ENCODE data around the gene PPIG.
"Not testable (repeated sequence)": the region's sequence is repeated elsewhere in the genome, so short reads cannot be mapped to it uniquely, and the experiment has no call there.

Gene PPIG

DNA sequence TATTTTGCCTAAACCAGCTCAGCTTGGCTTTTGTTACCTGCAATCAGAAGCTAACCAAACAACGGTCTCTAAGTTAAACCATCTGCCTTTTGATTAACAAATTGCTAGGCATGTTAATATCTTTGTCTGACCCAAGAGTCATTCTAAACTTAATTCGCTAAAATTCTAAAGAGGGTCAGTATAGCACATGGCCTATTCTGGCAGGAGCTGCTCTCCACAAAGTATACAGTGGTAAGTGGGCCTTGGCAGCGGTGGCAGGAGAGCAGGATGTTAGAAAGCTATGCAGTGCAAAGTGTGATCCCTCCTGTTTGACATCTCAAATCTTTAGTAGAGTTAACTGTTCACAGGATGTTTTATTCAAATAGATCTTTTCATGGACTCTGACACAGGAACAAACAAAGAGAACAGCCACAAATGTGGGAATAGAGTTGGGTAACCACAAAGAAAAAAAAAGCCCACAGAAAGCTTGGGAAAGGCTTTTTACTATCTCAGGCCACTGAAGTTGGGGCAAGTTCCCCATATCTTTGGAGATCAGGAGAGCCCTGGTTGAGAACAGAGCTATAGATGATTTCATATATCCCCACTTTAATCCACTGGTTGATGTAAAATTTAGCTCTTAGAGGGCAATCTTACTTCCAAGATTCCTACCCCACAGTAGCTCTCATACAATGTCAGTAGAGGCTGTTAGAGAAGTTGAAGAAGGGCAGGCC lies 99.4 kb downstream of the PPIG start:
- ChIA-PET CTCF (interaction anchor here (1.6 kb wide), 1 partner anchor 9 kb away, joined by 3 read pairs; no protein-coding TSS in a partner anchor), POLR2A (no interaction called here)
- DNase-seq (ENCODE audit: low read depth, low spot score), result no peak
- TF ChIP-seq, protein P1, sequence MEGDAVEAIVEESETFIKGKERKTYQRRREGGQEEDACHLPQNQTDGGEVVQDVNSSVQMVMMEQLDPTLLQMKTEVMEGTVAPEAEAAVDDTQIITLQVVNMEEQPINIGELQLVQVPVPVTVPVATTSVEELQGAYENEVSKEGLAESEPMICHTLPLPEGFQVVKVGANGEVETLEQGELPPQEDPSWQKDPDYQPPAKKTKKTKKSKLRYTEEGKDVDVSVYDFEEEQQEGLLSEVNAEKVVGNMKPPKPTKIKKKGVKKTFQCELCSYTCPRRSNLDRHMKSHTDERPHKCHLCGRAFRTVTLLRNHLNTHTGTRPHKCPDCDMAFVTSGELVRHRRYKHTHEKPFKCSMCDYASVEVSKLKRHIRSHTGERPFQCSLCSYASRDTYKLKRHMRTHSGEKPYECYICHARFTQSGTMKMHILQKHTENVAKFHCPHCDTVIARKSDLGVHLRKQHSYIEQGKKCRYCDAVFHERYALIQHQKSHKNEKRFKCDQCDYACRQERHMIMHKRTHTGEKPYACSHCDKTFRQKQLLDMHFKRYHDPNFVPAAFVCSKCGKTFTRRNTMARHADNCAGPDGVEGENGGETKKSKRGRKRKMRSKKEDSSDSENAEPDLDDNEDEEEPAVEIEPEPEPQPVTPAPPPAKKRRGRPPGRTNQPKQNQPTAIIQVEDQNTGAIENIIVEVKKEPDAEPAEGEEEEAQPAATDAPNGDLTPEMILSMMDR (IDR thresholded peaks at IDR 0.05; ENCODE audit: insufficient read depth, low read length, missing control alignments), result no peak
- H3K4me3 ChIP-seq (ENCODE audit: low read depth, low read length), result no peak overlapping the region

DNA sequence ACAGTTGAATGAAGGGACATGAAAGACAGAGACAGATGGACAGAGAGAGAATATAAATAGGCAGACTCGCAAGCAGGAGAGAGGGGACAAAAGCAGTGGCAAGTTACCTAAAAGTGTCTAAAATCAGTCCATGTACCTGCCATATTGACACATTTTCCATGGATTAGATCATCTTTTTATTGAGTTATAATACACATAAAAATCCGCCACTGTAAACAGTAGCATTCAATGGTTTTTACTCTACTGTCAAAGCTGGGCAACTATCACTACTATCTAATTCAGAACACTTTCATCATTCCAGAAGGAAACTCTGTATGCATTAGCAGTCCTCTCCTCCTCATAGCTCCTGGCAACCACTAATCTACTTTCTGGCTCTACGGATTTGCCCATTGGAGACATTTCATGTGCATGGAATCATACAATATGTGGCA lies 100.0 kb downstream of the PPIG start:
- TF ChIP-seq, protein P1 (IDR thresholded peaks at IDR 0.05; ENCODE audit: insufficient read depth, low read length, missing control alignments), result no peak
- POLR2A ChIA-PET, result no interaction called here
- no peak for DNase-seq (ENCODE audit: low read depth, low spot score)
- no peak overlapping the region for H3K4me3 ChIP-seq (ENCODE audit: low read depth, low read length)
- CTCF ChIA-PET, result interaction anchor here (1.6 kb wide), 1 partner anchor 9 kb away, joined by 3 read pairs; no protein-coding TSS in a partner anchor

GRCh38 chr2:169684712-169685111 lies 100.6 kb downstream of the PPIG start:
- POLR2A ChIA-PET; H3K4me3 ChIP-seq (ENCODE audit: low read depth, low read length); DNase-seq (ENCODE audit: low read depth, low spot score): not testable (repeated sequence)
- CTCF ChIA-PET, result interaction anchor here (1.6 kb wide), 1 partner anchor 10 kb away, joined by 3 read pairs; no protein-coding TSS in a partner anchor

GRCh38 chr2:169686825-169687224 lies 102.7 kb downstream of the PPIG start:
- H3K4me3 ChIP-seq (ENCODE audit: low read depth, low read length); POLR2A ChIA-PET; DNase-seq (ENCODE audit: low read depth, low spot score): not testable (repeated sequence)
- CTCF ChIA-PET, result interaction anchor here (1.5 kb wide), 1 partner anchor 19 kb away, joined by 3 read pairs; no protein-coding TSS in a partner anchor

DNA sequence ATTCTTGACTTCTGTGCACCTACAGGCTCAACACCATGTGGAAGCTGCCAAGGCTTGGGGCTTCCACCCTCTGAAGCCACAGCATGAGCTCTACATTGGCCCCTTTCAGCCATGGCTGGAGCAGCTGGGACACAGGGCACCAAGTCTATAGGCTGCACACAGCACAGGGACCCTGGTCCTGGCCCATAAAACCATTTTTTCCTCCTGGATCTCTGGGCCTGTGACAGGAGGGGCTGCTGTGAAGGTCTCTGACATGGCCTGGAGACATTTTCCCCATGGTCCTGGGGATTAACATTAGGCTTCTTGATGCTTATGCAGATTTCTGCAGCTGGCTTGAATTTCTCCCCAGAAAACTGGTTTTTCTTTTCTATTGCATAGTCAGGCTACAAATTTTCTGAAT lies 103.8 kb downstream of the PPIG start:
- POLR2A ChIA-PET; DNase-seq (ENCODE audit: low read depth, low spot score); H3K4me3 ChIP-seq (ENCODE audit: low read depth, low read length): not testable (repeated sequence)
- CTCF ChIA-PET, result interaction anchor here (1.5 kb wide), 1 partner anchor 20 kb away, joined by 3 read pairs; no protein-coding TSS in a partner anchor

GRCh38 chr2:169690958-169691357 lies 106.8 kb downstream of the PPIG start:
- no peak overlapping the region for H3K4me3 ChIP-seq (ENCODE audit: low read depth, low read length)
- CTCF ChIA-PET, result interaction anchor here (0.6 kb wide), 1 partner anchor 108 kb away, joined by 3 read pairs; no protein-coding TSS in a partner anchor
- TF ChIP-seq, protein P1 (IDR thresholded peaks at IDR 0.05; ENCODE audit: insufficient read depth, low read length, missing control alignments), result no peak
- no peak for DNase-seq (ENCODE audit: low read depth, low spot score)
- POLR2A ChIA-PET, result no interaction called here
